Medulla oblongata (tissue), 1 donor: ENCODE data around the gene ZNG1B.
"Not testable (repeated sequence)": the region's sequence is repeated elsewhere in the genome, so short reads cannot be mapped to it uniquely, and the experiment has no call there.

Source experiments
- DNase-seq: peaks from one replicate; pipeline ENCODE4 v3.0.0-alpha.2; 2015; ENCODE audit errors: extremely low spot score

Gene ZNG1B

DNA sequence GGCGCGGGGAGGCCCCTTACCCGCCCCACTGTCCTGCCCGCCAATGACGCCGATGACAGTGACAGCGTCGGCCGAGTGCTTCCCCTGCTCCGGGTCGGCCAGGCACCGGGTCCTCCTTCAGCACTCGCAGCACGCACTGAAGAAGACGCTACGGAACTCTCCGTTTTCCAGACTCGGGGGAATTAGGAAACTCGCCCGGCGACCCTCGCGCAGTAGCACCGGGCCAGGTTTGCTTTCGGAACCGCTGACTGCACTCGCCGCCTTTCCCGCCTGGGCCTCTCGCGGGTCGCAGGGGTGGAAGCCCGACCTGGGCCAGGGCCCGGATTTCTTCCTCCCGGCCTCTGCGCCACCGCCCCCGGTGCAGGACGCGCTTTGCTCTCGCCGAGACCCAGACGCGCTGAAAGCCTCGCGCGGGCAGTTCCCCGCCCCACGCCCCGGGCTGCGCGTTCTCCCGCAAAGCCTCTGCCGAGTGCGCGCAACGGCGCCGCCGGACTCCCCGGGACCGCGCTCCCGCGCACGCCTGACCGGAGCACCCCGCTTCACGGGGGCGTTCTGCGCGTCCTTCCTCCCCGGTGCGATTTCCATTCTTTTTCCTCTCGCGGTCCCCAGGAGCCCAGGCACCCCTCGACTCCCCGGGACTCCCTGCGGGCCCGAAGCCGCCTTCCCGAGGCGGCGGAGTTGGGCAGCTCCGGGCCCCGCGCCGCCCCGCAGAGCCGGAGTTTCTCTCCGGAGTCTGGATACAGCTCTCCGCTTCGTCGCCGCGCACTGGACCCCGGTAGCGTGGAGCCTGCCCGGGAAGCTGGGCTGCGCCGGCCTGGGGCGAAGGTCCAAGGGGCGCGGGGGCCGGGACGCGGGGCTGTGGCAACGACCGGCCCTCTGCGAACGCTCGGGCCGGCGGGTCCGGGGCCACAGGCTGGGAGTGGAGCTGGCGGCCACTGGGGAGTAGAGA is 65.9 kb downstream of the ZNG1B start:
- DNase-seq = not testable (repeated sequence)

DNA sequence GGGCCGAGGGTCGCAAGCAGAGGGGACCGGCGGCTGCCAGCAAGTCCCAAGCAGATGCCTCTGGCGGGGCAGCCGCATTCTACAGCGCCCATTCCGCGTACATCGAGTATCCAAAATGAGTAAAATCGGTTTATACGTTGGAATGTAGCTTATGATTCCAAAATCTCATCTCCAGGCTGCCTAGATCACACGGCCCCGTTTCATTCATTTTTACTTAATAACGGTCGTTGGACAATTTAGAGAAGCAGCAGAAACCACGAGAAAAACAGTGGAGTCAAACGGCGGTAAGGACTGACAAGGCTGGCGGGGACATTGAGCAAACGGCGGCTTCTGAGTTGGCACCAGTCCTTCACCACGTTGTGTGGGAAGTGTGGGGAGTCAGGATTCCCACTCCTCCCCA is 66.6 kb downstream of the ZNG1B start:
- not testable (repeated sequence) for DNase-seq

DNA sequence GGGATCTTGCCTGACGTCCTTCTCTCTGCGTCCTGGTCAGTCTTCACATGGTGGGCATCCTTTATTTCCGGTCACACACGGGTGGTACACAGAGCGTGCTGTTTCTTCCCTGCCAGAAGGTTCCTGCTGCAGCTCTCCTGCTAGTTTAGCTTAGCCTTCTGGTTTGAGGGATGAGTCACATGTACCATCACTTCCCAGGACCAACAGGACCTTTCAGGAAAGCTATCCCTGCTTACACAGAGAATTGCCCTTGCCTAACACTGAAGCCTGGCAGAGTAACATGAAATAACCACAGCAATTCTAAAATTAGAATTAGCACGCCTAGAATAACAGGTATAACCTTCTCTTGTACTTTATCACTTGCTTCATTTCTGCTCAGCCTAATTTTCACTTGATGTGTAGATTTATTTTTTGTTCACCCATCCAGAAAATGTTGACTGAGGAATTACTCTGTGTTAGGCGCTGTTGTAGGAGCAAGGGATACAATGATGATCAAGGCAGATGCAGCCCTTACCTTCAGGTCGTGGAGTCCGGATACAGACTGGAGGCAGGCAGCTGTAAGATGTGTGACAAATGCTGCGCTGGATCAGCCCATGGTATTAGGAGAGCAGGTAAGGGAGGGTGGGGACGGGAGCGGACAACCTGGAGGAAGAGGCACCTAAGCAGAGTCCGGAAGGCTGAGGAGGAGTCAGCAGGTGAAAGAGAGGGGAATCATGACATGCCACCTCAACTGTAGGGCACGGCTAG is 70.1 kb downstream of the ZNG1B start:
- DNase-seq = not testable (repeated sequence)

DNA sequence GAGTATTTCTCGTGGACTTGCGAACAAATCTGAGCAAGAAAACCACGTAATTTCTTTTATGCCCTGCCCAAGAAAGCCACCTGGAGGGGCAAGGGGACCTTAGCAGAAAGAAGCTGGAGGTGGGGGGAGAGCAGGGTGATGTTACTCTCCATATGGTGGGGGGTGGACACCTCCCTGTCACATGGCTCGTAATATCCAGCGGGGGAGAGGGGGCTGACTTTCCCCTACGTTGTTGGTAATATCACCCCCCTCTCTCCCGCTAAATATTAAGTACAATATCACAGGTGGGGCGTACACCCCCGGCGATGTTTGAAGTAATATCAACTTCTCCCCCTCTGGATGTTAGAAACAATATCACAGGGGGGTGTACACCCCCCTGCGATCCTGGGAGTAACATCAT is 70.7 kb downstream of the ZNG1B start:
- DNase-seq = not testable (repeated sequence)

DNA sequence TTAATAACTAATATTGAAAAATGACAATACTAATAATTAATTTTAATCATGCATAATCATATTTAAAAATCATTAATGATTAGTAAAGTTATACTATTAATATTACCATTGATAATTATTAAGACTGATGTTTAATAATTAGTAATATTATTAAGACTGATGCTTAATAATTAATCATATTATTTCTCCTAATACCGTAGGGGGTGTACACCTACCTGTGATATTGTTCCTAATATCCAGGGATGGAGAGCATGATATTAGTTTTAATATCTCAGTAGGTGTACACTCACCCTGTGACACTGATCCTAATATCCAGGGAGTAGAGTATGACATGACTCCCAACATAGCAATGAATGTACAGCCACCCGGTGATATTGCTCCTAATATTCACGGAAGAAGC is 73.4 kb downstream of the ZNG1B start:
- not testable (repeated sequence) for DNase-seq

DNA sequence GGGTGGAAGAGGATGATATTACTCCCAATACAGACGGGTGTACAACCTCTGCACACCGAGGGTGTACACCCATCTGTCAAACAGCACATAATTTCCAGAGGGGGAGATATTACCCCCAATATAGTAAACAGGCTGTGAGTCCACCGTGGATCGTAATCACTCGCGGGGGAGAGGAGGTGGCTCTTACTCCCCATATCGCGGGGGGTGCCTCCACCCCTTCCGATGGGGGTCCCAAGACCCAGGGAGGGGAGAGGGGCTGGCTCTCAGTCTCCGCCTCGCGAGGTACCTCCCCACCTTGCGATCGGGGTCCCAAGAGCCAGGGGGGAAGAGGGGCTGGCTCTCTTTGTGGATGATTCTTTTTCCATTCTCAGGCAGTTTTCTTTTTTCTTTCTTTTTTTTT is 74.4 kb downstream of the ZNG1B start:
- DNase-seq = not testable (repeated sequence)

DNA sequence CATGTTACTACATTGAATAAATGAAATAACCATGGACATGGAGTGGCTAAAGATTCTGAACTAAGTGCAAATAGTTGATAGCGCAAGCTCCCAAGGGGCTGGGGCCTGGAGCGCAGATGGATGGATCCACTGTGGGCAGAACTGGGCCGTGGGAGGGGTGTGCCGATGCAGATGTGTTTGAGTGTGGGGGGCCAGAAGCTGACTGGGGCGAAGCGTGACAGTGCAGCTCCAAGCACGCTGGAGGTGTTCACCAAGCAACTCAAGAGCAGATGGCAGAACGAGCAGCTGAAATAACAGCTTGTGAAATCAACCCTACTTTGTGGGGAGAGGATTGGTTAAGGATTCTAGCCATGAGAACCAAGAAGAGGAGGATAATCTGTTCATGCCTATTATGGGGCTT is 78.0 kb downstream of the ZNG1B start:
- DNase-seq = not testable (repeated sequence)

DNA sequence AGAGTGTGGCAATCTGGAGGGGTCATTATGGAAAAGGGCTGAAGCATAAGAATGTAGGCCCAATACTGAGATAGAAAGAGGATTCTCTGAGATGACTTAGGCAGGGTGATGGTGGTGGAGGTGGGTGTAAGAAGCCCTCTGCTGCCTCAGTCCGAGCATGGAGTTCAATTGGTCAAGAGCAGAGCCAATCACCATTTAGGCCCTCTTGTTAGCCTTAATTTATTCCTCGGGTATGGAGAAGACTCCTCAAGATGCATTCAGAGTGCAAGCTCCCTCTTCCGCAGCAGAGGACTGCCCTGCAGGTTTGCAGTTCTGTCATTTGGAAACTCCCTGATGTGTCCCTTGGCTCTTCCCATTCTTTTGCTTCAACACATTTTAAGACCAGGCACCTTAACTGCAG is 78.5 kb downstream of the ZNG1B start:
- not testable (repeated sequence) for DNase-seq

DNA sequence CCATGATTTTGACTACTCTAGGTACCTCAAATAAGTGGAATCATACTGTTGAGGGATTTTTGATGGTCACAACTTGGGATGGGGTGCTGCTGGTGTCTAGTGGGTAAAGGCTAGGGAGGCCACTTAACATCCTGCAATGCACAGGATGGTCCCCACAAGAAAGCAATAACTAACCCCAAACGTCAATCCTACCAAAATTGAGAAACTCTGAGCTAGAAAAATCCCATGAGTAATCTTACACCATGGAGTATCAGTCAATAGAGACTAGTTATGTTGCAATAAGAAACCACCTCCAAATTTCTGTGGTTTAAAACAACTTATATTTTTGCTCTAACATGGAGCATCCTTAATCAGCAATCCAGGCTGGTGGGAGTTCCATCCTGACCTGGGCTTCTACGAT is 79.5 kb downstream of the ZNG1B start:
- not testable (repeated sequence) for DNase-seq

DNA sequence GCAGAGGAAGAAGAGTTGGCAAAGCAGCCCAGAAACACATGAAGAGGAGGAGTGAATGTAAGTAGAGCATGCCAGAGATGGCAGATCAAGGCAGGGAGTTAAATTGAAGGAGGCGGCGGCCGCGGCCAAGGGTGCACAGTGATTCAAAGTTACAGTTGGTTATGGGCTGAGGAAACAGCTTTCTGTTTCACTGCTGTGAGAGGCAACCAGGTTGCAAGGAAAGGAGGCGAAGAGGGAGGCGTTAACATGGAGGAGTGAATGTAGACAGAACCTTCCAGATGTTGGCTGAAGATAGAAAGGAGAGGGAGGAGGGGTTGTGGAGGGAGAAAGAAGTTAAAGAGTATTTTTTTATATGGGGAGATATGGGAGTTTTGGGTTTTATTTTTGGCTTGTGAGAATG is 83.3 kb downstream of the ZNG1B start:
- DNase-seq = not testable (repeated sequence)

DNA sequence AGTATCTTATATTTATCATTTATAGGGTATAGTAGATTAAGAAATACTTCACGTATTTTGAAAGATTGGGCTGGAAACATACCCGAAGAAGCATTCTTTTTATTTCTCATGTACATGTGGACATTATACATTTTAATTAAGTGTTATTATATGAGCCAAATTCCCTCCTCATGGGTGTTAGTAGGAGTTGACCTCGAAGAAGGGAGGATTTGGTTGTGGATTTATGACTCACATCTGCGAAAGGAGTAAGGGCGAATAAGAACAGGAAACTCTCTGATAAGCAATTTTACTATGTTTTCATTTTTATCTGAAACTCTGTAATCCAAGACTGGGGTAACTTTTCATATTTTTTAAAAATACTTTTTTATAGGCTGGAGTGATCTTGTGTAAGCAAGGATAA is 84.0 kb downstream of the ZNG1B start:
- DNase-seq = not testable (repeated sequence)

DNA sequence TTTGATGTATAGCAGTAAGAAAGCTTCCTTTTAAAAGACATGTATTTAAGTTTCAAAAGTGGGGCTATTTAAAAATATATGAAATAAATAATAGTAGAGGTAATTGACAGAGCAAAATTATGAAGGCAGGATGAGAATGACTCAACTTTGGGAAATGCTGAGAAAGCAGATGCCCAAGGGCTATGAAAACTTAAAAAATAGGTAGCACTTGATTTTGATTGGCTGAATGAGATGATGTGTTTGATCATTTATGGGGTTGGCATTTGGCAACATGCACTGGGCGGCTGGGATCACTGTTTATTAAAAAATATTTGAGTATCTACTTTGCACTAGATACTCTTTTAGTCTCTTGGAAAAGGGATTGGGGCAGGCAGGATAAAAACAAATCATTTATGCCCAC is 87.5 kb downstream of the ZNG1B start:
- DNase-seq = not testable (repeated sequence)

DNA sequence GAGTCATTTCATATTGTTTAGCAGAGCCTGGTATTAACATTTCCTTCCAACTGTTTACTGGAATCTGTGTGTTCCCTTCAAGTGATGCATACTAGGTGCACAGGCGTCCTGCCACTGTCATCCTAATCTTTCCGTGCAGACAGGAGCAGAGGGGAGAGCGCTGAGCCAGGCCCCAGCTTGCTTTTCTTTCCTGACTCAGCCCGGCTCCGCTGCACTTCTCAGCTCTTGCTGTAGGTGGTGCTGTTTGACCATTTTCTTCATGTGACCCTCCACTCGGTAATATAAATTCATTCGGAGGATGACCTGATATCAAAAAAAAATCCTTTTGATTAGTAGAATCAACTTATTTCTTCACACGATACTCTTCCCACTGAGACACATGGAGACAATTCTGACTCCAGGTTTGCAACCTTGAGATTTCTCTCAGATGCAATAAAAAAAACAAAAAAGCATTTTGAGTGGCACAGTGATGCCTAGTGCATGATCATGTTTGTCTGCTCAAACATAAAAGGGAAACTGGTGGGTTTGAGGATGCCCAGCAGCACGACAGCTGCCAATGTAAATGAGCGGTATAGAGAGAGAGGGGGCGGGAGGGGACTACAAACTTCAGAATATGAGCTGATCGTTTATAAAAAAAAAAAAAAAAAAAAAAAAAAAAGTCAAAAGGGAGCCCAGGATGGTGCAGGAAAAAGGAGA is 90.0 kb downstream of the ZNG1B start:
- not testable (repeated sequence) for DNase-seq

DNA sequence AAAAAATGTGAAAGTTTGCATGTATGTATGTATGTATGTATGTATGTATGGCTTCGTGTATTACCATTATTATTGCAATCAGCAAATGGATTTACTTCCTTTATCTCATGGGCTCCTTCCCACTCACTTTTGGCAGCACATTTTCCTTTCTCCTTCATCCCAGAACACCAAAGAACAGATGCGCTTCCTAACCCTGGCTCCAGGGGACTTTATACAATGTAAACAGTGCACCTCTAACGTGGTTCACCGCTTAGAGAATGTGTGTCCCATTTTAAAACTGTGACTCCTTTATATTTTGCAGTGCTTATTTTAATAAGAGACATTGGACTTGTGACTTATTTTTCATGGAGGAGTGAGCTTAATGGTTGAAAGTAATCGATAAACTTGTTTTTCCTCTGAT is 90.6 kb downstream of the ZNG1B start:
- DNase-seq = not testable (repeated sequence)

DNA sequence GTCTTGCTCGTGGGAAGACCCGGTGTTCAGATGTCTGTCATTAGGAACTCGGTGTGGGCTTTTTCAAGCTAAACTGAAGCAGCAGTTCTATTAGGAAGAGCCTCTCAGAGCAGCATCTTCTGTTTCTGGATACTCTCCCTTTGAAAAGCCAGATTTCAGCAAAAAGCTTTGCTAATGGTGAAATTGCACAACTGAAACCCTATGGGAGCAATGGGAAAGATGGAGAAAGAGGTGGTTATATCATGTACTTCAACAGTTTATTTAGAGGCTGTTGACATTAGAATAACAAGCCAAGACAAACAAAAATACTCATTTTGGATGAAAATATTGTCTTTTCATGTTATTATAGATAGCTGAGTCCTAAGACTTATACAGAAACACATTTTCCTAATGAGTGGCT is 91.4 kb downstream of the ZNG1B start:
- not testable (repeated sequence) for DNase-seq

DNA sequence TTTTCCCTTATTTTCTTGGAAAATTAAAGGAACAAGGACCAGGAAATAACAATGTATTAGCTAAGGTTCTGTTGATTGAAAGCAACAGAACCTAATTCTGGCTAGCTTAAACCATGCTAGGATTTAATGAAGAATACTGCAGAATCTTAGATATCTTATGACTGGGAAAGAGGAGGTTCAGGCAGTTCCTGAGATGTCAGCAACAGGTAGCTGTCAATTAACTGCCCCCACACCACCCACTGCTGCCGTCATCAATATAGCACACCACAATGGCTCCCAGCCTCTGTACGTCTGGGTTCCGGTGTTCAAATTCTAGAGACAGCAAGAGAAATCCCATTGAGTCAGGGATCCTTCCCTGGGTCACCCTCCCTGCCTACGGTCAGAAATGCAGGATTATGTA is 95.5 kb downstream of the ZNG1B start:
- not testable (repeated sequence) for DNase-seq

DNA sequence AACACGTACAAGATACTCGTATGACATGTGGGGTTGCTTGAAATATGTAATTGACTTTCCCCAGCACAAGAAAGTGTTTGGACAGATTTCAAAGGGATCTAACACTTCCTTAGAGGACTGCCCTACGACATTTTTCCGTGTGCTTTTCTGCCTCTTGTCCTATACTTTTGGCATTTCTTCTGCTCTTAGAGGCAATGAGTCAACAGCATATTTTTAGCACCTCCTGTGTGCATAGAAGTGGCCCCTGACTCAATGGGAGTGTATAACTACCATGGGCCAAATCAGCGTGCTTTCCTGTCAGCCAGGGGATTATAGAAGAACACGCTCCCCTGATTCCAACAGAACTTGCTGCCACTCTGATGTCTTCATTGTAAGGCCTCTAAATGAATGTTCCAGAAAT is 99.1 kb downstream of the ZNG1B start:
- DNase-seq = not testable (repeated sequence)

DNA sequence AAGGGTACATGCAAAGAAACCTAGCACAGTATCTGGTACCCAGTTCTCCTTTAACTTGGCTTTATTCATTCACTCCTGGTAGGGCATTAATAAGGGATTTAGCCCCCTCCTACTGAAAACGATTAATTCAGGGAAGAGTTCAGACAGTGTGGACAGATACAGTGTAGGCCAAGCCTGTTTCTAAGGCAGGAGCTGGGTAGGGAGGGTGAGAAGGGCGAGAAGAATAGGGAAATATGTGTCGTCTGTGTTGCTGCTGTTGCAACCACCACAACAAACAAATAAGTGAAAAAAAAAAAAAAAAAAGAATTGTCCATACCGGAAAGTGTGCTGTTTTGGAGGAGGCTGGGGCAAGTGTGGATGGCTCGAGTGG is 103.3 kb downstream of the ZNG1B start:
- DNase-seq = not testable (repeated sequence)

DNA sequence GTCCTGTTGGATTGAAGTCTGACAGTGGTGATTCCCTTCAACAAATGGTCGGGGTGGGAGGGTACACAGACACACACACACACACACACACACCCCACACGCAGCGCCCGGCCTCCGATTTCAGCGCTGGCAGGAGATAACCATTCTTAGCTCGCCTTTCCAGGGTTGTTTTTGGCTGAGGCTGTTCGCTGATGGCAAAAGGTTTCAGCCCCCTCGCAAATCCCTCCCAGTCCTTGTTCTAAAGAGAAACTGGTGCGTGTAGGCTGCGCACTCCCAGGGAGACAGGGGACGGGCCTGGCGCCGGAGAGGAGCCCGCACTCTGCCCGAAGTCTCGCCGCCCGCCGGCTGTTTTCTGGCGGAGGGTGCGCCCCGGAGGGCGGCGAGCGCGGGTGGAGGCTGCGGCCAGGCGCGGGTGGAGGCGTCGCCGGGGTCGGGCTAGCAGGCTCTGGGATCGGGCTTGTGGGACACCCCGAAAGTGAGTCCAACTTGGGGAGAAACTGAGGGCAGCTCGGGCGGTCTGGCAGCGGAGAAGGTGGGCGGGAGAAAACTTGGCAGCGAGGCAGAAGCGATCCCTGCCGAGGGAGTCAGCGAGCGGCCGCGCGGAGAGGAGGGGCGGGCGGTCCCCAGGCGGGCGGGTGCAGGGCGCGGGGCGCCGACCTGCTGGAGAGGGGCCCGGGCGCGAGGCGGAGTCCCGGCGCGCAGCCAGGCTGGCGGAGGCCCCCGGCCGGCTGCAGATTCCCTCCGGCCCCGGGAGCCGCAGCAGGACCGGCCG is 103.9 kb downstream of the ZNG1B start:
- DNase-seq = peak; percentile 3

DNA sequence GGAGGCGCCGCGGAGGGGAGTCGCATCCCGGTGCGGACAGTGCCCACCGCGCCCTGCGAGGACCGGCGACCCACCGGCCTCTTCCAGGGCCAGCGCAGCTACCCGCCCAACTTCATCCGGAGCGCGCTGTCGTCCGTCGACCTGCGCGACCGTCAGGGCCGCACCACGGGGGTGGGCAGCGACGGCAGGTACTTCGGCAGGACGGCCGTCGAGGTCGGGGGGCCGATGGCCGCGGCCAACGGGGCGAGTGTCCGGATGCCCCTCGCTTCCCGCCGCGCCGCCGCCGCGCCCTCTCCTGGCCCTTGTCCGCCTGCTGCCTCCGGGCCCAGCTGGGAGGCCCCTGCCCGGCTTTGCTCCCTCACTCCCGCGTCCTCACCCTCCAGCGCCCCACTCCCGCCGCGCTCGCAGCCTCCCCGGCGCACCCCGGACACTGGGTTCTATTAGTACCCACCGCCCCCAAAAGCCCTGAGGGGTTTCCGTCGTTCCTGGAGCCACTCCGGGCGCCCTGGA is 104.5 kb downstream of the ZNG1B start:
- DNase-seq = not testable (repeated sequence)

DNA sequence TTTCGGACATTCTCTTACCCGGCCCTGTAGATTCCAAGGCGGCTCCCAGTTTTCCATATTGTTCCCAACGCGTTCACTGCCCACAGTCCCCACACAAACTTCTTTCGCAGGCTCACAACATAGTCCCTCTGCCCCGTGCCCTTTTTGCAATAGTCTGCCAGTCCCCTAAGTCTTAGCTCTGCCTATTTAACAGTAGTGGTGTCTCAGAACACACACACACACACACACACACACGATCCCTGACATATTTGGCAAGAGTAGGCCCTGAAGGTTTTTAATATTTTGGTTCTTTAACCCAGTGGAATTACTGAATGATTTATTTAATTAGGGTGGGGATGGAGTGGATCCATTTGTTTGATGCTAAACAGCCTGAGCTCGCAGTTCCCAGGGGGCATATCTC is 105.0 kb downstream of the ZNG1B start:
- DNase-seq = not testable (repeated sequence)
